GM12874 (cell line): ENCODE results near the gene CD2BP2.

Source experiments
- TF ChIP-seq, protein P1 (sequence below): IDR thresholded peaks from 2 replicates; pipeline ENCODE4 v1.5.1; 2011; ENCODE audit warnings: low read depth, mild to moderate bottlenecking, control low read depth, low read length, moderate library complexity; ENCODE audit not compliant: insufficient read depth

CD2BP2 gene

DNA sequence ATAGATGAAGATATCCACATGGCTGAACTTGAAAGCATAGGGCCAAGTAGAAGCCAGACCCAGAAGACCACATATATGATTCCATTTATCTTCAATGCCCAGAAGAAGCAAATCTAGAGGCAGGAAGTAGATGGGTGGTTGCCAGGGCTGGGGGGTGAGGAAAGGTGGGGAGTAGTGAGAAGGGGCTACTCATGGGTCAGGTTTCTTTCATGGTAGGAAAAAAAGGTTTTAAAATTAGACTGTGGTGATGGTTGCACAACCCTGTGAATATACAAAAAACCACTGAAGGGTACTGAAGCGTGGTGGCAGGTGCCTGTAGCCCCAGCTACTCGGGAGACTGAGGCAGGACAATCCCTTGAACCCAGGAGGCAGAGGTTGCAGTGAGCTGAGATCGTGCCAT is 5.4 kb downstream of the CD2BP2 start:
- TF ChIP-seq, protein P1, sequence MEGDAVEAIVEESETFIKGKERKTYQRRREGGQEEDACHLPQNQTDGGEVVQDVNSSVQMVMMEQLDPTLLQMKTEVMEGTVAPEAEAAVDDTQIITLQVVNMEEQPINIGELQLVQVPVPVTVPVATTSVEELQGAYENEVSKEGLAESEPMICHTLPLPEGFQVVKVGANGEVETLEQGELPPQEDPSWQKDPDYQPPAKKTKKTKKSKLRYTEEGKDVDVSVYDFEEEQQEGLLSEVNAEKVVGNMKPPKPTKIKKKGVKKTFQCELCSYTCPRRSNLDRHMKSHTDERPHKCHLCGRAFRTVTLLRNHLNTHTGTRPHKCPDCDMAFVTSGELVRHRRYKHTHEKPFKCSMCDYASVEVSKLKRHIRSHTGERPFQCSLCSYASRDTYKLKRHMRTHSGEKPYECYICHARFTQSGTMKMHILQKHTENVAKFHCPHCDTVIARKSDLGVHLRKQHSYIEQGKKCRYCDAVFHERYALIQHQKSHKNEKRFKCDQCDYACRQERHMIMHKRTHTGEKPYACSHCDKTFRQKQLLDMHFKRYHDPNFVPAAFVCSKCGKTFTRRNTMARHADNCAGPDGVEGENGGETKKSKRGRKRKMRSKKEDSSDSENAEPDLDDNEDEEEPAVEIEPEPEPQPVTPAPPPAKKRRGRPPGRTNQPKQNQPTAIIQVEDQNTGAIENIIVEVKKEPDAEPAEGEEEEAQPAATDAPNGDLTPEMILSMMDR = no peak

DNA sequence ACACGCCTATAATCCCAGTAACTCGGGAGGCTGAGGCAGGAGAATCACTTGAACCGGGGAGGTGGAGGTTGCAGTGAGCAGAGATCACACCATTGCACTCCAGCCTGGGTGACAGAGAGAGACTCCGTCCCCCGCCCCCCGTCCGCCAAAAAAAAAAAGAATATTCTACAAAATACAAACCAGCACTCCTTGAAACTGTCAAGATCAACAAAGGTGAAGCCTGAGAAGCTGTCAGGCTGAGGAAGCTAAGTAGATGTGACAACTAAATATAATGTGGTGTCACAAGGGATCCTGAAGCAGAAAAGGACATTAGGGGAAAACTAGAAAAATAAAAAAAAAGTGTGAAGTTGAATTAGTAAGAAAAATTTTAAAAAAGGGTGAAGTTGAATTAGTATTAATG is 6.2 kb downstream of the CD2BP2 start:
- TF ChIP-seq, protein P1 = no peak

DNA sequence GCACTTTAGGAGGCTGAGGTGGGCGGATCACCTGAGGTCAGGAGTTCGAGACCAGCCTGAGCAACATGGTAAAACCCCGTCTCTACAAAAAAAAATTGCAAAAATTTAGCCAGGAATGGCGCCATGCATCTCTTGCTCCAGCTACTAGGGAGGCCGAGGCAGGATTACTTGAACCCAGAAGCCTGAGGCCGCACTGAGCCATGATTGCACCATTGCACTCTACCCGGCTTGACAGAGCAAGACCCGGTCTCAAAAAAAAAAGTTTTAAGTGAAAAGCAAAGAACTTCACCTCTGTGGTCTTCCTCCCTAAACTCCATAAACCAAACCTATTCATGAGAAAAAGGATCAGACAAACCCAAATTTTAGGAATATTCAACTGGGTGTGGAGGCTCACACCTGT is 7.0 kb downstream of the CD2BP2 start:
- TF ChIP-seq, protein P1 = no peak

DNA sequence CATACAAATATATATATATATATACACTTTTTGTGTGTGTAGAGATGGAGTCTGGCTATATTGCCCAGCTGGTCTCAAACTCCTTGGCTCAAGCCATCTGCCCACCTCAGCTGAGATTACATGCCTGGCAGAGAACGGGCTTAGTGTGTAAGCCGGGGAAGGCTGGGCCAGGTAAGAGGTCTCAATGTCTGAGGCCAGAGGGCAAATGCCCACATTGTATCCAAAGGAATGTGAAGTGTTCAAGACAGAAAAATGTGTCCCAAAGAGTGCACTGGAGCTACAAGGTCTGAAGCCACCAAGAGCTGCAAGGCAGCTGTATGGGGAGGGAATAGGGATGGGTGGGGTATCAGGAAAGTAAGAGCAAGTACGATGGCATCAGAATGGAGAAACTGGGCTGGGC is 8.8 kb downstream of the CD2BP2 start:
- TF ChIP-seq, protein P1 = no peak

DNA sequence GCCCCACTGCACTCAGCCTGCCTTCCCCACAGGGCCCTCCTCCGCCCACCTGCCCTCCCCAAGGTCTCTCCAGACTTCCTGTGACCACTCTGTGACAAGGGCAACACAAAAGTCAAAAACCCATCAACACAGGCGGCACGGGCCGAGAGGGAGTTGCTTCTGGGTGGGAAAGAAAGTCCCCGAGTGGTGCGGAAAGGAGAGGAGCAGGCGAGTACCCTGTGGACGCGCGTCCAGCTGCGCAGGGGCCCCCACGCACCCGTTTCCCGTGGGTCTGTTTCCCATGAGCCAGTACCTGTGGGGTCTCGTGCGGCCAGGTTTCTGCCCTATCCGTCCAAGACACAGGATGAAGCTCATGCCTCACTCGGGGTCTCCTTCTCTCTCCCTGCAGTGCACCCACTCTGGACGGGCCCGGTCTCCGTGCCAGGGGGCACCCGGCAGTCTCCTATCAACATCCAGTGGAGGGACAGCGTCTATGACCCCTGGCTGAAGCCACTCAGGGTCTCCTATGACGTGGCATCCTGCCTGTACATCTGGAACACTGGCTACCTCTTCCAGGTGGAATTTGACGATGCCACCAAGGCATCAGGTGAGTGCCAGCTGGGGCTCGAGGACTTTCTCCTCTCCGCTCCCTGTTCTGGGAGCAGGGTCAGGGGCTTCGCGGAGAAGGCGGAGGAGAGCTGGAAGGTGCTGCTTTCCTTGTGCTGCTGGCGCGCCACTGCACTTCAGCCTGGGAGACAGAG is 12.2 kb downstream of the CD2BP2 start:
- TF ChIP-seq, protein P1 = no peak

DNA sequence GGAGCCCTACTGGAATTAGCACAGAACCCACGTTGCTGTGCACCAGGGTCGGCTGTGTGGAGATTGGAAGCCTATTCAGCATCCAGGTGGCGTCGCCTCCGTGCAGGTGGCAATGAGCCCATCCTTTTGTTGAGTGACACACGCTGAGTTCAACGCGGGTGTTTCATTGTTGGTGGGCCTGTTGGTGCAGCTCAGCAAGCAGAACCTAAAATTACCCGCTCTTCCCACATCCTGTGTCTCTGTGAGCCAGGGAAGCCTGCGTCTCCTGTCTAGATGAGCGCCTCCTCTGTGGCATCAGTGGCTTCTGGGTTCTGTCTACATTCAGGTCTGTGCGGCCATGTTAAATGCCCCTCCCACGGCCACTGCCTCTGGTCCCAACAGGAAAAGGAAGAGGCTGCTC is 14.5 kb downstream of the CD2BP2 start:
- TF ChIP-seq, protein P1 = no peak

DNA sequence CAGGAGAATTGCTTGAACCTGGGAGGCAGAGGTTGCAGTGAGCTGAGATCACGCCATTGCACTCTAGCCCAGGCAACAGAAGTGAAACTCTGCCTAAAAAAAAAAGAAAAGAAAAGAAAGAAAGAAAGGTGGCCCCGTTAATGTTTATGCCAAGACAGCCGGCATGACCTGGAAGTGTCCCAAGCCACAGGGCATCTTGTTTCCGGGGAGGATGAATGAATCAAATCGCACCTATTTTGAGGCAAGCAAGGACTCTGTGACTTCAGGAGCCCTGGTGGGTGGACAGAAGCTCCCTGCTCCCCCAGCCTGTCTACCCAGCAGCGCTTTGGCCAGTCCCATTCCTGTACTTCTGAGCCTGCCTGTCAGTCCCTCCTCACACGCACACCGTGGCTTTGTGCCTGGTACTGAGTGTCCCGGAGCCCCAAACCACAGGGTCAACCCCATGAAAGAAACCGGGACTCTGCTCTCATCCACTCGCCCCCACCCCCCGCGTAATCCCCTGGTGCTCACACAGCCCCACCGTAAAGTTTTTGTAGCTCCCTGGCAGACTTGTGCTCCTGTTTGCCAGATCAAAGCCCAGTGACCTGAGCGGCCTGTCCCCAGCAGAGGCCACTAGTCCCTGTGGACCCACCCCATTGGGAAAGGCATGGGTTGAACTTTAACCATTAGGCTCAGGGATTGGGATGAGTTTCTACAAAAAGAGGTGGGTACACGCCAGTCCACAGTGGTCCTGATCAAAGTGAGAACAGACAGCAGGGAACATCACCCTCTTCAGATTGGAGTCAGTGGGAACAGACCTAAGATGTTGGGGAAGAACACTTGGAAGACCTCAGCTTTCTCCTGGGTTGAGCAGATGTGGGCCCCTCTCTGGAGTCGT is 19.3 kb downstream of the CD2BP2 start:
- TF ChIP-seq, protein P1 = no peak
